ENCODE measurements around the gene DEPDC1B. TPM values are rescaled to one million over a fixed set of nuclear protein-coding genes. Genes with fewer than 3 reads are reported as not detected.

DEPDC1B gene
- total and polyA plus RNA-seq, 2 experiments from 2014 or later, result 38.3 to 67.9 TPM

DNA sequence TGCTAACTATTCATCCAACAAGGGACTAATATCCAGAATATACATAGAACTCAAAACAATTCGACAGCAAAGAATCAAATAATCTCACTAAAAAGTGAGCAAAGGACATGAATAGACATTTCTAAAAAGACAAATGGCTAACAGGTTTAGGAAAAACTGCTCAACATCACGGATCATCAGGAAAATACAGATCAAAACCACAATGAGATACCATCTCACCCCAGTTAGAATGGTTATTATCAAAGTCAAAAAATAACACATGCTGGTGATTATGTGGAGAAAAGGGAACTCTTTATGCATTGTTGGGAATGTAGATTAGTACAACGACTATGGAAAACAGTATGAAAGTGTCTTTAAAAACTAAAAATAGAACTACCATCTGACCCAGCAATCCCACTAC is 150.1 kb downstream of the DEPDC1B start:
- H3K4me3 ChIP-seq, result no peak overlapping the region
- 0 out of 2 replicates have a peak, but pooled peaks cover 4% of the 10 kb centered on the region for H3K9me2 ChIP-seq (ENCODE audit: insufficient read depth)
- TF ChIP-seq POLR2AphosphoS5 (IDR thresholded peaks at IDR 0.05; ENCODE audit: low read depth), result no peak
- no peak for TF ChIP-seq NANOG (IDR thresholded peaks at IDR 0.05; ENCODE audit: borderline replicate concordance)
- TF ChIP-seq, protein P1, sequence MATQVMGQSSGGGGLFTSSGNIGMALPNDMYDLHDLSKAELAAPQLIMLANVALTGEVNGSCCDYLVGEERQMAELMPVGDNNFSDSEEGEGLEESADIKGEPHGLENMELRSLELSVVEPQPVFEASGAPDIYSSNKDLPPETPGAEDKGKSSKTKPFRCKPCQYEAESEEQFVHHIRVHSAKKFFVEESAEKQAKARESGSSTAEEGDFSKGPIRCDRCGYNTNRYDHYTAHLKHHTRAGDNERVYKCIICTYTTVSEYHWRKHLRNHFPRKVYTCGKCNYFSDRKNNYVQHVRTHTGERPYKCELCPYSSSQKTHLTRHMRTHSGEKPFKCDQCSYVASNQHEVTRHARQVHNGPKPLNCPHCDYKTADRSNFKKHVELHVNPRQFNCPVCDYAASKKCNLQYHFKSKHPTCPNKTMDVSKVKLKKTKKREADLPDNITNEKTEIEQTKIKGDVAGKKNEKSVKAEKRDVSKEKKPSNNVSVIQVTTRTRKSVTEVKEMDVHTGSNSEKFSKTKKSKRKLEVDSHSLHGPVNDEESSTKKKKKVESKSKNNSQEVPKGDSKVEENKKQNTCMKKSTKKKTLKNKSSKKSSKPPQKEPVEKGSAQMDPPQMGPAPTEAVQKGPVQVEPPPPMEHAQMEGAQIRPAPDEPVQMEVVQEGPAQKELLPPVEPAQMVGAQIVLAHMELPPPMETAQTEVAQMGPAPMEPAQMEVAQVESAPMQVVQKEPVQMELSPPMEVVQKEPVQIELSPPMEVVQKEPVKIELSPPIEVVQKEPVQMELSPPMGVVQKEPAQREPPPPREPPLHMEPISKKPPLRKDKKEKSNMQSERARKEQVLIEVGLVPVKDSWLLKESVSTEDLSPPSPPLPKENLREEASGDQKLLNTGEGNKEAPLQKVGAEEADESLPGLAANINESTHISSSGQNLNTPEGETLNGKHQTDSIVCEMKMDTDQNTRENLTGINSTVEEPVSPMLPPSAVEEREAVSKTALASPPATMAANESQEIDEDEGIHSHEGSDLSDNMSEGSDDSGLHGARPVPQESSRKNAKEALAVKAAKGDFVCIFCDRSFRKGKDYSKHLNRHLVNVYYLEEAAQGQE (IDR thresholded peaks at IDR 0.05; ENCODE audit: unreplicated experiment), result no peak
- no peak for TF ChIP-seq CREB1 (CRISPR knock-in tag; IDR thresholded peaks at IDR 0.05; ENCODE audit: low read depth)
- no peak for TF ChIP-seq ZNF114 (CRISPR knock-in tag; IDR thresholded peaks at IDR 0.05)
- no peak for TF ChIP-seq EZH2 (IDR thresholded peaks at IDR 0.05; ENCODE audit: low read depth, unreplicated experiment)
- no peak for TF ChIP-seq STAT1 (IDR thresholded peaks at IDR 0.05; ENCODE audit: unreplicated experiment)
- no peak for TF ChIP-seq ZNF331 (CRISPR knock-in tag; IDR thresholded peaks at IDR 0.05; ENCODE audit: low read depth)
- TF ChIP-seq JUNB (IDR thresholded peaks at IDR 0.05; ENCODE audit: unreplicated experiment), result no peak
- TF ChIP-seq ZNF462 (CRISPR knock-in tag; IDR thresholded peaks at IDR 0.05), result no peak
- TF ChIP-seq, protein P2, sequence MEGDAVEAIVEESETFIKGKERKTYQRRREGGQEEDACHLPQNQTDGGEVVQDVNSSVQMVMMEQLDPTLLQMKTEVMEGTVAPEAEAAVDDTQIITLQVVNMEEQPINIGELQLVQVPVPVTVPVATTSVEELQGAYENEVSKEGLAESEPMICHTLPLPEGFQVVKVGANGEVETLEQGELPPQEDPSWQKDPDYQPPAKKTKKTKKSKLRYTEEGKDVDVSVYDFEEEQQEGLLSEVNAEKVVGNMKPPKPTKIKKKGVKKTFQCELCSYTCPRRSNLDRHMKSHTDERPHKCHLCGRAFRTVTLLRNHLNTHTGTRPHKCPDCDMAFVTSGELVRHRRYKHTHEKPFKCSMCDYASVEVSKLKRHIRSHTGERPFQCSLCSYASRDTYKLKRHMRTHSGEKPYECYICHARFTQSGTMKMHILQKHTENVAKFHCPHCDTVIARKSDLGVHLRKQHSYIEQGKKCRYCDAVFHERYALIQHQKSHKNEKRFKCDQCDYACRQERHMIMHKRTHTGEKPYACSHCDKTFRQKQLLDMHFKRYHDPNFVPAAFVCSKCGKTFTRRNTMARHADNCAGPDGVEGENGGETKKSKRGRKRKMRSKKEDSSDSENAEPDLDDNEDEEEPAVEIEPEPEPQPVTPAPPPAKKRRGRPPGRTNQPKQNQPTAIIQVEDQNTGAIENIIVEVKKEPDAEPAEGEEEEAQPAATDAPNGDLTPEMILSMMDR (conservative IDR thresholded peaks at IDR 0.05; ENCODE audit: low read depth in 2 of 2), result no peak
- no peak for TF ChIP-seq EZH2phosphoT487 (IDR thresholded peaks at IDR 0.05; ENCODE audit: unreplicated experiment)
- TF ChIP-seq ETS1 (IDR thresholded peaks at IDR 0.05), result no peak
- Mint-ChIP-seq H3K4me1 (no peaks in the 10 kb centered on the region), H3K36me3 (ENCODE audit: low read depth) (no peaks in the 10 kb centered on the region; the same call in 1 of the 3 replicates), H3K4me3 (no peak overlapping the region), H3K27ac (no peak overlapping the region), H3K9me3 (no peaks in the 10 kb centered on the region; the same call in 1 of the 3 replicates), H3K27me3 (ENCODE audit: insufficient read depth, low read depth, poor library complexity) (no peaks in the 10 kb centered on the region)
- no peak for DNase-seq (ENCODE audit: low spot score)
- no peaks in the 10 kb centered on the region for H3K27me3 ChIP-seq (ENCODE audit: insufficient read depth)
- no peak overlapping the region for H2AFZ ChIP-seq
- H3K27ac ChIP-seq (ENCODE audit: low read depth), result no peak overlapping the region
- H3K4me1 ChIP-seq (ENCODE audit: insufficient read depth), result no peaks in the 10 kb centered on the region
- no peaks in the 10 kb centered on the region for H3K36me3 ChIP-seq (ENCODE audit: insufficient read depth)
- H3K4me2 ChIP-seq, result no peak overlapping the region
- H4K20me1 ChIP-seq (replicated peaks; ENCODE audit: insufficient read depth), result no peaks in the 10 kb centered on the region
- no peak for ATAC-seq
- no peaks in the 10 kb centered on the region for H3K79me2 ChIP-seq (replicated peaks; ENCODE audit: insufficient read depth)
- no peaks in the 10 kb centered on the region for H3F3A ChIP-seq (replicated peaks; ENCODE audit: low read depth)

Data from GM23338 (cell line).